Measurements from ENCODE around the gene INCENP.
"Not testable (repeated sequence)": the region's sequence is repeated elsewhere in the genome, so short reads cannot be mapped to it uniquely, and the experiment has no call there.

The INCENP gene

GRCh38 chr11:62123669-62124185 is at the start of gene INCENP:
INCENP (plus strand) TSS chr11:62124011; CDS start chr11:62128162, 4,151 bp downstream.
- DNase-seq, result peak; percentile 97

- DNase-seq, result no peak
These were observed 48.4 kb upstream of the INCENP start for GRCh38 chr11:62075438-62075837.

- no peak for DNase-seq
These were observed 46.7 kb upstream of the INCENP start for GRCh38 chr11:62077132-62077531.

GRCh38 chr11:62081378-62082291 is 42.2 kb upstream of the INCENP start:
- DNase-seq, result peak; percentile 71

GRCh38 chr11:62082292-62082657 is 41.5 kb upstream of the INCENP start:
- no peak for DNase-seq

- DNase-seq, result not testable (repeated sequence)
These were observed 39.0 kb upstream of the INCENP start for GRCh38 chr11:62084801-62085200.

GRCh38 chr11:62087694-62088093 is 36.1 kb upstream of the INCENP start:
- no peak for DNase-seq

GRCh38 chr11:62088331-62088933 is 35.4 kb upstream of the INCENP start:
- DNase-seq, result no peak

- DNase-seq, result no peak
These were observed 20.7 kb upstream of the INCENP start for GRCh38 chr11:62103141-62103540.

- DNase-seq, result no peak
These were observed 19.8 kb upstream of the INCENP start for GRCh38 chr11:62103986-62104385.

GRCh38 chr11:62104816-62105653 is 18.8 kb upstream of the INCENP start:
- no peak for DNase-seq

GRCh38 chr11:62105667-62106191 is 18.1 kb upstream of the INCENP start:
- no peak for DNase-seq

GRCh38 chr11:62108017-62108750 is 15.6 kb upstream of the INCENP start:
- DNase-seq, result peak; percentile 13

- no peak for DNase-seq
These were observed 14.8 kb upstream of the INCENP start for GRCh38 chr11:62108971-62109404.

GRCh38 chr11:62115085-62115694 is 8.6 kb upstream of the INCENP start:
- no peak for DNase-seq

- no peak for DNase-seq
These were observed 7.4 kb upstream of the INCENP start for GRCh38 chr11:62116451-62116850.

- no peak for DNase-seq
These were observed 4.2 kb upstream of the INCENP start for GRCh38 chr11:62119569-62119968.

- no peak for DNase-seq
These were observed 3.8 kb upstream of the INCENP start for GRCh38 chr11:62120001-62120400.

- DNase-seq, result no peak
These were observed 3.4 kb upstream of the INCENP start for GRCh38 chr11:62120431-62120830.

GRCh38 chr11:62122076-62122475 is 1.7 kb upstream of the INCENP start:
- no peak for DNase-seq

All from T1000 (cell line).